ENCODE data around the gene PIGC. TPM values are rescaled to one million over a fixed set of nuclear protein-coding genes. Genes with fewer than 3 reads are reported as not detected.

PIGC gene
- total and polyA plus RNA-seq, 3 donors from 2014 or later: 25.2 to 45.6 (median 31.3) TPM

DNA sequence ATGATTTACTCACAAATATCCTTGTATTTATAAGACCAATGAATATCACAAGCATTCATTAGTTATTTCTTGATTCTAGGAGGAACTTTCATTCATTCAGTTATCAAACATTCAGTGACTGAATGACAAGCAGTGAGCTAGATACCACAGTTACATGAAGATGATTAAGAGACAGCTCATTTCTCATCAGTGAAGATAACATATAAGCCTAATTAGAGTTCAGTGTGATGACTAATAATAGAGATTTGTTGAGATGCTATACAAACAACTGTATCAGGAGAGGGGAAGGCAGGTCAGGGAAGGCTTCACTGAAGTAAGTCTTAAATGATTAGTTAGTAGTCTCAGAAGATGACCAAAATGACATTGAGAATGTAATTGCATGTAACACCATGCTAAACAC, 38.0 kb downstream of the PIGC start:
- no peak overlapping the region for H3K4me3 ChIP-seq
- DNase-seq: no peak
- TF ChIP-seq, protein P1, sequence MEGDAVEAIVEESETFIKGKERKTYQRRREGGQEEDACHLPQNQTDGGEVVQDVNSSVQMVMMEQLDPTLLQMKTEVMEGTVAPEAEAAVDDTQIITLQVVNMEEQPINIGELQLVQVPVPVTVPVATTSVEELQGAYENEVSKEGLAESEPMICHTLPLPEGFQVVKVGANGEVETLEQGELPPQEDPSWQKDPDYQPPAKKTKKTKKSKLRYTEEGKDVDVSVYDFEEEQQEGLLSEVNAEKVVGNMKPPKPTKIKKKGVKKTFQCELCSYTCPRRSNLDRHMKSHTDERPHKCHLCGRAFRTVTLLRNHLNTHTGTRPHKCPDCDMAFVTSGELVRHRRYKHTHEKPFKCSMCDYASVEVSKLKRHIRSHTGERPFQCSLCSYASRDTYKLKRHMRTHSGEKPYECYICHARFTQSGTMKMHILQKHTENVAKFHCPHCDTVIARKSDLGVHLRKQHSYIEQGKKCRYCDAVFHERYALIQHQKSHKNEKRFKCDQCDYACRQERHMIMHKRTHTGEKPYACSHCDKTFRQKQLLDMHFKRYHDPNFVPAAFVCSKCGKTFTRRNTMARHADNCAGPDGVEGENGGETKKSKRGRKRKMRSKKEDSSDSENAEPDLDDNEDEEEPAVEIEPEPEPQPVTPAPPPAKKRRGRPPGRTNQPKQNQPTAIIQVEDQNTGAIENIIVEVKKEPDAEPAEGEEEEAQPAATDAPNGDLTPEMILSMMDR (IDR thresholded peaks at IDR 0.05): no peak
- TF ChIP-seq POLR2A (IDR thresholded peaks at IDR 0.05): no peak
- intact Hi-C loops (cut with DNase I; ENCODE audit: low total_unique reads): no loop called here
- H3K9me3 ChIP-seq: no peaks in the 10 kb centered on the region
- no peak overlapping the region for H3K27ac ChIP-seq
- no peaks in the 10 kb centered on the region for H3K27me3 ChIP-seq
- H3K4me1 ChIP-seq: peaks cover 26% of the 10 kb centered on the region
- H3K36me3 ChIP-seq (ENCODE audit: low read depth, missing control alignments): no peaks in the 10 kb centered on the region

DNA sequence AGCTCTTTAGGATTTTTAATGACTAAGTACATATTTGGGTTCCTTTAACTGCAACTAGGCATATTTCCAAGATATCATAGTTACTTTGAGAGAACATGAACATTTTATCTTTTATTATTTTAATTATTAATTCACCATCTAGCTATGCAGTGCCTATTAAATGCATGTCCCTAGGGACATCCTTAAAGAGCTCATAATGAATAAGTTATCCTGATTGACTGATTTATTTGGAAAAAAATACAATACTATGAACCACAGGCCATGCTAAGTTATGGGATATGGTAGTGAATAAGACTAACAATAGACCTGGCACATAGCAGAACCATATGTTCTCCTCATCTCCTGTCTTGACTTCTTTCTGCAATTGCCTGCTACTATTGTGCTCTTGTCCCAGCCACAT, 39.7 kb downstream of the PIGC start:
- no peaks in the 10 kb centered on the region for H3K9me3 ChIP-seq
- no peak overlapping the region for H3K4me3 ChIP-seq
- no peak overlapping the region for H3K27ac ChIP-seq
- no peak for DNase-seq
- intact Hi-C loops (cut with DNase I; ENCODE audit: low total_unique reads): no loop called here
- TF ChIP-seq POLR2A (IDR thresholded peaks at IDR 0.05): no peak
- TF ChIP-seq, protein P1 (IDR thresholded peaks at IDR 0.05): no peak
- no peaks in the 10 kb centered on the region for H3K27me3 ChIP-seq
- no peaks in the 10 kb centered on the region for H3K36me3 ChIP-seq (ENCODE audit: low read depth, missing control alignments)
- H3K4me1 ChIP-seq: peaks cover 38% of the 10 kb centered on the region

DNA sequence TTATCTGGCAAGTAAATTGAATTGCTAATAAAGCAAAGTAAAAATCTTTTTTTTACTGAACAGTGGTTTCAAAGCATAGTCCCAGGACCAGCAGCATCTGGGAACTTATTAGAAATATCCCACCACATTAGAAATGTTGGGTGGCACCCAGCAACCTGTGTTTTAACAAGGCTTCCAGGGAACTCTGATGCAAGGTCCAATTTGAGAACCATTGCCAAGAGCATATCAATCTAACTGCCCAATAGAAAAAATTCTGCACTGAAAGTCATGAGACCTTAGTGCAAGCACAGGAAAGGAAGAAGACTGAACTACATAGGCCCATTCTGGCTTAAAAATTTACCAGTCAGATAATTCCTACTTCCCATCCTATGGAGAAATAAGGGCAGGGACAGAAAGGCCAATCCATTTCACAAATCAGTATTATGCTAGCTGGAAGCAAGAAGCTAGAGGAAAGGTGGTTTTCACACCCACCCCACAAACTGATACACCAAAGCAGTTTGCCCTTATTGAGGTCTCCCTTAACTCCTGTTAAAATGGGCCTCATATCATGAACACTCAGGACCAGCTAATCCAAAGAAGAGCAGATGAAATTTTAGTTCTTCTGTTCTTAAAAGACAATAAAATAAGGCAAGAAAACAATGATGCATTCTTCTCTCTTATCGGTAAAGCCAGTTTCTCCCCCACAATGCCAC, 40.8 kb downstream of the PIGC start:
- Histone ChIP-seq H3K9me3 (no peaks in the 10 kb centered on the region), H3K4me1 (peaks cover 44% of the 10 kb centered on the region), H3K36me3 (ENCODE audit: low read depth, missing control alignments) (no peaks in the 10 kb centered on the region), H3K4me3 (no peak overlapping the region), H3K27me3 (no peaks in the 10 kb centered on the region), H3K27ac (peak overlapping the region; percentile 1 to 46)
- 50 to 62% methylated on average over 1 of the region's 1 CpG for WGBS, 2 donors
- TF ChIP-seq, protein P1 (IDR thresholded peaks at IDR 0.05): no peak
- no peak for TF ChIP-seq POLR2A (IDR thresholded peaks at IDR 0.05)
- DNase-seq: no peak
- intact Hi-C loops (cut with DNase I; ENCODE audit: low total_unique reads): no loop called here

DNA sequence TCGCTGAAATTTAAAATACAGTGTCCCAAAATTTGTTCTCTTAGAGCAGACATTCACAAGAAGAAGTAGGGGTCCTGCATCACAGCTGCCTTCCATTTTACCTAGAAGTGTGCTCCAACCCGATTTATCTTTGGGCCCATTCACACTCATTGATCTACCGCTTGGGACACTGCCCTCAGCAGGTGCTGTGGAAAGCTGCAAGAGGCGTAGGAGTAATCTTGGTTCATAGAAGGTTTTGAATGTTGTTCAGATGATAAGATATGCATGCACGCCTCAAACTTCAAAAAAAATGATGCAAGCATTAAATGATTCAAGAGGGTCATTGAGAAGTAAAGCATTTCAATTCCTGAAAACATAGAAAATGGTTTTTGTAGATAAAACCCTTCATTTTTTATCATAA, 42.0 kb downstream of the PIGC start:
- peaks cover 44% of the 10 kb centered on the region for H3K4me1 ChIP-seq
- H3K4me3 ChIP-seq: no peak overlapping the region
- no peak overlapping the region for H3K27ac ChIP-seq
- no peak for DNase-seq
- WGBS, 2 donors: 55 to 83% methylated on average over 5 of the region's 5 CpGs
- TF ChIP-seq, protein P1 (IDR thresholded peaks at IDR 0.05): peak in 1 of 3 experiments; percentile 2
- TF ChIP-seq POLR2A (IDR thresholded peaks at IDR 0.05): no peak
- H3K27me3 ChIP-seq: no peaks in the 10 kb centered on the region
- no peaks in the 10 kb centered on the region for H3K36me3 ChIP-seq (ENCODE audit: low read depth, missing control alignments)
- intact Hi-C loops (cut with DNase I; ENCODE audit: low total_unique reads): no loop called here
- no peaks in the 10 kb centered on the region for H3K9me3 ChIP-seq

DNA sequence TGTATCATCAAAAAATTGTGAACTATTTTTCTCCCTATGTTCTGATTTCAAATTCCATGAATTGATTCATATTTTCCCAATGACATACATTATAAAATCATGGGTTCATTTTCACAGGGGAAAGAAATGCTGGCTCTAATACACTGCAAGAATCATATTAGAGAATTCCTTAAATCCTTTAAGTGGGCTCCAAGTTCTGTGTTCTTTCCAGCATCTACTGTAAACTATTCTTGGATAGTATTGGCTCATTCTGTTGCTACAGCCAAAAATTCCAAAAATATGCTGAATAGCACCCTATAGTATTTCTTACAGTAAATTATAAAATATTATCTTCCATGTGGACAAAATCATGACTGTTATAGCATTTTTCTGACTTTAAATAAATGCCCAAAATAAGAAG, 42.4 kb downstream of the PIGC start:
- Histone ChIP-seq H3K9me3 (no peaks in the 10 kb centered on the region), H3K27me3 (no peaks in the 10 kb centered on the region), H3K27ac (no peak overlapping the region), H3K4me1 (peaks cover 44% of the 10 kb centered on the region), H3K4me3 (no peak overlapping the region), H3K36me3 (ENCODE audit: low read depth, missing control alignments) (no peaks in the 10 kb centered on the region)
- DNase-seq: no peak
- intact Hi-C loops (cut with DNase I; ENCODE audit: low total_unique reads): no loop called here
- TF ChIP-seq, protein P1 (IDR thresholded peaks at IDR 0.05): no peak
- TF ChIP-seq POLR2A (IDR thresholded peaks at IDR 0.05): no peak
